IPS-NIHi7 (cell line): ENCODE data around the gene CLIC6.
"Not testable (repeated sequence)": the region's sequence is repeated elsewhere in the genome, so short reads cannot be mapped to it uniquely, and the experiment has no call there.

Experiments
- DNase-seq: peaks from one replicate; pipeline ENCODE4 v3.0.0; 2012; ENCODE audit warnings: mixed read lengths; ENCODE audit errors: extremely low spot score

Gene CLIC6

GRCh38 chr21:34651642-34652041 is 17.2 kb upstream of the CLIC6 start:
- DNase-seq = no peak

DNA sequence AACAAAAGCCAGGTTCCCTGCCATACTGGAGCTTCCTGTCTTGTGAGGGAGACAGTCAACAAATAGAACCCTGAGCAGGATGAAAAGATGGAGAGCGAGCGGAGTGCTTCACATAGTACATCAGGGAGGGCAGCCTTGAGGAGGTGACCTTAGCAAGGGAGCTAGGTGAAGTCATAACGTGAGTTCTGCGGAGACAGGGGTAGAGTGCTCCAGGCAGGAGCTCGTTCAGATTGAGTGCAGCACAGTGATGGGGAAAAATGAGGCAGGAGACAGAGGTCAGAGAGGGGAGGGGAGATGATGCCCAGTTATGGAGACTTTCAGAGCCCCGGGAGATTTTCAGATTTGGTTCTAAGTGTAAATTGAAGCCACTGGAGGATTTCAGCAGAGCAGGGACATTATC is 15.3 kb upstream of the CLIC6 start:
- DNase-seq = no peak

DNA sequence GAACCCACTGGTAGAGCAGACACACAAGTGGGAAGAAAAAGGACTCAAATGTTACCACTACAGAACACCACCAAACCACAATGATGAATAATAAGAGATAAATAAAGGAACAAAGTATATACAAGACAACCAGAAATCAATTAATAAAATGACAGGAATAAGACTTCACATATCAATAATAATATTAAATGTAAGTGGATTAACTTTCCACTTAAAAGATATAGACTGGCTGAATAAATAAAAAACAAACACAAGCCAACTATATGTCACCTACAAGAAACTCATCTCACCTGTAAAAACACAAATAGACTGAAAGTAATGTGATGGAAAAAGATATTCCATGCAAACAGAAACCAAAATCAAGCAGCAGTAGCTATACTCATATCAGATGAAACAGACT is 6.9 kb upstream of the CLIC6 start:
- DNase-seq = no peak

DNA sequence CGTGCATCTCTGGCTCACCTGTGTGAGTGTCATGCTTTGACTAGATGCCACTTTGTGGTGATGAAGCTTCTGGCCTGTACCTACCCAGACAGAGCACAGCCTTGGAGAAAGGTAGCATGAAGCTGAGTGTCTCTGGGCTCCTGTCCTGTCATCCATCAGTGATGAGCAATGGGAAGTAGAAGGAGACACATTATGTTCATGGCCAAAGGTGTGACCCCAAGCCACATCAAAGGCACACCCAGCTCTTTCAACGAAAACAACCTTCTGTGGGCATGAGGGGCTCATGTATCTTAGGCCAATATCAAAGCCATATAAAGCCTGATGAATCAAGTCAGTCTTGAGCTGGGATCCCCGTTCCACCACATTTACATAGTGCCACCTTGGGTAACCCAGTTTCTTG is 1.0 kb upstream of the CLIC6 start:
- no peak for DNase-seq

- peak; percentile 27 for DNase-seq
Observed at GRCh38 chr21:34669149-34669879, 520 bp downstream of the CLIC6 start.

- not testable (repeated sequence) for DNase-seq
Observed at GRCh38 chr21:34669880-34670219, 1.1 kb downstream of the CLIC6 start.

DNA sequence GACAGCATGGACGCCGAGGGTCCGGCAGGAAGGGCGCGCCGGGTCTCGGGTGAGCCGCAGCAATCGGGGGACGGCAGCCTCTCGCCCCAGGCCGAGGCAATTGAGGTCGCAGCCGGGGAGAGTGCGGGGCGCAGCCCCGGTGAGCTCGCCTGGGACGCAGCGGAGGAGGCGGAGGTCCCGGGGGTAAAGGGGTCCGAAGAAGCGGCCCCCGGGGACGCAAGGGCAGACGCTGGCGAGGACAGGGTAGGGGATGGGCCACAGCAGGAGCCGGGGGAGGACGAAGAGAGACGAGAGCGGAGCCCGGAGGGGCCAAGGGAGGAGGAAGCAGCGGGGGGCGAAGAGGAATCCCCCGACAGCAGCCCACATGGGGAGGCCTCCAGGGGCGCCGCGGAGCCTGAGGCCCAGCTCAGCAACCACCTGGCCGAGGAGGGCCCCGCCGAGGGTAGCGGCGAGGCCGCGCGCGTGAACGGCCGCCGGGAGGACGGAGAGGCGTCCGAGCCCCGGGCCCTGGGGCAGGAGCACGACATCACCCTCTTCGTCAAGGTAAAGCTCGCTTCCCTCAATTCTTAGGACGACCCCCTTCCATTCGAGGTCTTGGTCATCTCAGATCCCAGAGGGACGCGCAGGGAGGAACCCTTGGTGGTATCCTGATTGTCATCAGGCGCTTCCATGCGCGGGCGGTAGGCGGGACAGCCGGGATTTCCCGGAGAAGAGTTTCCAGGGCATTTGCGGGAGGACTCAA is 1.6 kb downstream of the CLIC6 start:
- DNase-seq = peak; percentile 57

- DNase-seq = peak; percentile 28
Observed at GRCh38 chr21:34670962-34671348, 2.2 kb downstream of the CLIC6 start.

DNA sequence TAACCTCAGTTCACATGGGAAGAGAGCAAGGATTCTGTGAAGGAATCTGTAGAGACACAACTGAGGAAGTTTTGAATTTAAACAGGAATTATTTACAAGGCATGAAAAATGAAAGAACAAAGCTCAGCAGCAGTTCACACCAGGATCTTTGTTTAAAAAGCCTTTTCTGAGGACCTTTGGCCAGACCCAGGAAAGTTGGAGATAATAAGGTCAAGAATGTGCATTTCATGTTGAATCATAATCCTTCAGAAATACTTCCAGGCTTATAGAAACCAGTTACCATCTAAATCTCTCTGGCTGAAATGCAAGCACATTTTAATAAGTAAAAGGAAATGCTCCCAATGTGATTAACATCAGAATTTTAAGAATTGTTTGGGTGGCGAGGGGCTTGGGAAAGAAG is 2.7 kb downstream of the CLIC6 start:
- DNase-seq = no peak

DNA sequence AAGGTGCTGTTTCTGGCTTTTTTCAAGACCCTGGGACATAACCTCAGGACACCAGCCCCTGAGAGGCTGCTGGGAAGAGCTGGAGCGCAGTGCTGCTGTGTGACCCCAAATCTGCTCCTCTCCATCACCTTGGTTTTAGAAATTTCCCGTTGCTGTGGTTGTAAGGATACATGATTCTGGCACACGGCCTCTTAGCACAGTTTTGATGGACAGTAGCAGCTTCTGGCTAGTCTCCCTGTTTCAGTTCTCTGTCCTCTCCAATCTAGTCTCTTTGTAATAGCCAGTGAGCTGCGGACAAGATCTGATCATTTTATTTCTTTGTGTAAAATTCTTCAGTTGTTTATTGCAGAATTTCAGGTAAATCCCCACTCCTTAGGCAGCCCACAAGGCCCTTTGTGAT is 3.1 kb downstream of the CLIC6 start:
- no peak for DNase-seq

DNA sequence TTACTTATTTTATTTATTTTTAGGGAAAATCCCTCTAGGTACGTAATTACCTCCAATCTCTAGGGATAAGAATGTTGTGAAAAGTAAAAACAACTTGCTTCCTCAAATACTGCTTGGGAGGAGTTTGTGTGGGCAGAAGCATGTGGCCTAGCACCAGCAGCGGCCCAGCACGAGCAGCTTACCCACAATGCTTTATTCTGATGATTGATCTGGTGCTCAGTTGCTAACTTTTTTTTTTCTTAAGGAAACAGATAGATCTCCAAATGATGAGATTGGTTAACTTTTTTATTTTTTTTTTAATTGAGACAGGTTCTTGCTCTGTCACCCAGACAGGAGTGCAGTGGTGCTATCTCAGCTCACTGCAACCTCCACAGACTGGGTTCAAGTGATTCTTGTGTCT is 4.2 kb downstream of the CLIC6 start:
- no peak for DNase-seq

DNA sequence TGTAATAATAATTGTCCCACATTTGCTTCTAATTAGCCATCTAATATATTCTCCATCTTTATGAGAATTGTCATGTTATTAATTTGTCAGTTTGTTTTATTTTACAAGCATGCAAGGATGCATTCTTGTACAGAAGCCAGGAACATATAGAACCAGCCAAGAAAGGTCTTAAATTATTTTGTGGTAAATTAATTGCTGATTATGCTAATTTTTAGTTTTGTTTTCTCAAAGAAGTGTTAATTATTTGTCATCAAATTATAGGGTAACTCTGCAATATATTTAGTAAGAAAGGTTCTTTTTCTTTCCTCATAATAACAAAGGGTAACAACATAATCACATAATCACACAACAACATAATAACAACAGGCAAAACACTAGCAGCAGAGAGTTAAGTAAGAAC is 5.7 kb downstream of the CLIC6 start:
- DNase-seq = no peak

DNA sequence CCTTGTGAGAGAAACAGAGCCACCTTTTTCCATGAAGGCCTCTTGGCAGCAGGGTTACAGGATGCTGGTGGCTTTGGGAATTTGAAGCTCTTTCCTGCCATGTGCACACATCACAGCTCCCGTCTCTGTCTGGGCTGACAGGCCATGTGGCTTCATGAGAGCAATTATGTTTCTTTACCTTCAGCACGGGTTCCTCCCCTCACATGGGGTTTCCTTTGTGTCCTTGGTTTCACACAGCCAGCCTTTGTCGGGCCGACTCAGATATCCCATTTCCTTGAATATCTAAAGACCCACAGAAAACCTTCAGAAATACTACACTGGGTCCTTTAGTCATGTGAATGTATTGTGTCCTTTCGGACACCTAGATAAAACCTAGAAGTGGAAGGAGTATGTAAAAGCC is 7.1 kb downstream of the CLIC6 start:
- DNase-seq = no peak

DNA sequence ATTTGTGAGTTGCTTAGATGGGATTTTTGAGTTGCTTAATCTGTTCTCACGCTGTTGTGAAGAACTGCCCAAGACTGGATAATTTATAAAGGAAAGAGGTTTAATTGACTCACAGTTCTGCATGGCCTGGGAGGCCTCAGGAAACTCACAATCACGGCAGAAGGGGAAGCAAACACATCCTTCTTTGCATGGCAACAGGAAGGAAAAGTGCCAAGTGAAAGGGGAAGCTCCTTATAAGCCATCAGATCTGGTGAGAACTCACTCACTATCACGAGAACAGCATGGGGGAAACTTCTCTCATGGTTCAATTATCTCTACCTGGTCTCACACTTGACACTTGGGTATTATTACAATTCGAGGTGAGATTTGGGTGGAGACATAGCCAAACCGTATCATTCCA is 10.3 kb downstream of the CLIC6 start:
- no peak for DNase-seq

DNA sequence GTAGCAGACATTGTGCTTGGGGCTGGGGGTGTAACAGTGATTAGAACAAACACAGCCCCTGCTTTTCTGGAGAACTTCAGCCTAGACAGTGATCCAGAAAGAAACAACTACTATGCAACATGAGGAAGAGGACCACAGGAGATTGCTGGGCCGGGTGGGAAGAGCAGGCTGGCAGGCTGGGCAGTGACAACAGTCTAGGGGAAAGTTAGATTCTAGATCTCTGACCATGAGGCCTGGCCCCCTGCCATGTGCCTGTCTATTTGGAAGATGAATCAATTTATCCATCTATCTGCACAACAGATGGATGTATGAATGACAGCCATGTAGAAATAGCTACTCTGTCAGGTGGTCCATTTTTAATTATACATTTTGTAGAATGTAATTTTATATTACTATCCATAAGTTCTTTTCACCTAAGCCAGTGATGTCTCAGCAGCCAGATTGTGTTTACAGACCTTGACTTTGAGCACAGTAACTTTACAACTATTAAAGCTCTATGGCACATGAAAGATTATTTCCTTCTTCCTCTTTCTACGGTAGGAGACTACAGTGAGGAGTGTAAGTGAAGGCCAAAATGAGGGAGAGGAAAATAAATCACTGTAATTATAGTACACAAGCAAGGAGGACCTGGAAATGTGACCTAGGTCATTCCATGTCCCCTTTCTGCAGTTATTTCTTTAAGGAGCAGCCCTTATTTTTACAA is 15.5 kb downstream of the CLIC6 start:
- DNase-seq = no peak

- DNase-seq = no peak
Observed at GRCh38 chr21:34687065-34687464, 18.3 kb downstream of the CLIC6 start.

GRCh38 chr21:34687745-34688144 is 19.0 kb downstream of the CLIC6 start:
- DNase-seq = no peak

GRCh38 chr21:34688145-34688544 is 19.4 kb downstream of the CLIC6 start:
- DNase-seq = peak; percentile 63

- no peak for DNase-seq
Observed at GRCh38 chr21:34688715-34689114, 19.9 kb downstream of the CLIC6 start.

- DNase-seq = no peak
Observed at GRCh38 chr21:34690041-34690792, 21.4 kb downstream of the CLIC6 start.

- DNase-seq = no peak
Observed at GRCh38 chr21:34690793-34691175, 22.0 kb downstream of the CLIC6 start.

- no peak for DNase-seq
Observed at GRCh38 chr21:34691390-34692032, 22.7 kb downstream of the CLIC6 start.
